GM12801 (cell line): Measurements from ENCODE around the gene SPINK4.

Experiments
- TF ChIP-seq, protein P1 (sequence below): IDR thresholded peaks from one replicate; pipeline ENCODE4 v1.5.1; 2011; ENCODE audit warnings: control low read depth; ENCODE audit not compliant: insufficient read length; ENCODE audit errors: extremely low read depth

SPINK4 gene

DNA sequence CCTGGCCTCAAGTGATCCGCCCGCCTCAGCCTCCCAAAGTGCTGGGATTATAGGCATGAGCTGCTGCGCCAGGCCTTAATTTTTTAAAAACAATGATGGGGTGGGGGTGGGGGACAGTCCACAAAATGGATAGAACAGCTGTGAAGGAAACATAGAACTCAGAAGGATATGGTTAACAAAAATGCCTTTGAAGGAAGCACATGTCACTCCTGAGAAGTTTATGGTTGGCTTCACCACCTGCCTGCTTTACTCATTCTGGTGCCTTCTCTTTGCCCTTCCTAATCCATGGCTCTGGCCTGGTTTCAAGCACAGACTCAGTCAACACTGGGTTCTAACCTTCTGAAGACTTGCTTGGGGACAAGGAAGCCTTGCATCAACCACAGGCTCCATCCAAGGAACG lies 14.2 kb downstream of the SPINK4 start:
- TF ChIP-seq, protein P1, sequence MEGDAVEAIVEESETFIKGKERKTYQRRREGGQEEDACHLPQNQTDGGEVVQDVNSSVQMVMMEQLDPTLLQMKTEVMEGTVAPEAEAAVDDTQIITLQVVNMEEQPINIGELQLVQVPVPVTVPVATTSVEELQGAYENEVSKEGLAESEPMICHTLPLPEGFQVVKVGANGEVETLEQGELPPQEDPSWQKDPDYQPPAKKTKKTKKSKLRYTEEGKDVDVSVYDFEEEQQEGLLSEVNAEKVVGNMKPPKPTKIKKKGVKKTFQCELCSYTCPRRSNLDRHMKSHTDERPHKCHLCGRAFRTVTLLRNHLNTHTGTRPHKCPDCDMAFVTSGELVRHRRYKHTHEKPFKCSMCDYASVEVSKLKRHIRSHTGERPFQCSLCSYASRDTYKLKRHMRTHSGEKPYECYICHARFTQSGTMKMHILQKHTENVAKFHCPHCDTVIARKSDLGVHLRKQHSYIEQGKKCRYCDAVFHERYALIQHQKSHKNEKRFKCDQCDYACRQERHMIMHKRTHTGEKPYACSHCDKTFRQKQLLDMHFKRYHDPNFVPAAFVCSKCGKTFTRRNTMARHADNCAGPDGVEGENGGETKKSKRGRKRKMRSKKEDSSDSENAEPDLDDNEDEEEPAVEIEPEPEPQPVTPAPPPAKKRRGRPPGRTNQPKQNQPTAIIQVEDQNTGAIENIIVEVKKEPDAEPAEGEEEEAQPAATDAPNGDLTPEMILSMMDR: no peak

- TF ChIP-seq, protein P1: no peak
Observed at GRCh38 chr9:33255014-33255413, 15.0 kb downstream of the SPINK4 start.

DNA sequence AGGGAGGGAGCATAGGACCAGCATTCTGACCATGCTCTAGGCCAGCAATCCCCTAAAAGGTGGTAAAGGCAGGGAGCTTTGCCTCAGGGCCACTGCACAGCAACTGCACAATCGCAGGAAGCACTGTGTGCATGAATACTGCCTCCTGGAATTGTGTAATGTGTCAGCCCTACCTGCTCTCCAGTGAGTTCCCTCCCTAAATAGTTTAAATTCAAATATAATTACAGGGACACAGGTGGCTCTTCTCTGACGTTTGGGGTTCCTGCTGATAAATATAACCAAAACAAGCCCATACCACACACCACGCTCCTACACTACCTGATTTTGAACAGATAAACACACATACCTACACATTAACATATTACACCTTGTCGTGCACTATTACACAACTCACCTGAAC lies 15.5 kb downstream of the SPINK4 start:
- TF ChIP-seq, protein P1: no peak

DNA sequence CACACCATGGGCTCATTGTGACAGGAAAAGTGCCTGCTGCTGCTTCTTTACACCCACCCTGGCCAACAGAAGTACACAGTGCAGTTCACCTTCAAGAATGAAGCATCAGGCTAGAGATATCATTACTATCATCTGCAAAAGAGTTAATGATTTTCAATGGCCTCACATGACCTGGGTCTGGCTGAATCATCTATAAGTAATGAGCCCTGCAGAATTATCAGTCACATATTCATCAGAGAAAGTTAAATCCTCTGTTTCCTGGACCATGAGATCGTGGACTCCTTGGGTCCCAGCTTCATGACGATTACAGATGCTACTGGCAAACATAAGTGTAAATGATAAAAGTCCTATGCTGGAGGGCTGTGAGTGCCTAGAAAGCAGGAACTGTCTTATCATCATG lies 16.3 kb downstream of the SPINK4 start:
- TF ChIP-seq, protein P1: no peak

- TF ChIP-seq, protein P1: no peak
Observed at GRCh38 chr9:33257276-33257675, 17.3 kb downstream of the SPINK4 start.

DNA sequence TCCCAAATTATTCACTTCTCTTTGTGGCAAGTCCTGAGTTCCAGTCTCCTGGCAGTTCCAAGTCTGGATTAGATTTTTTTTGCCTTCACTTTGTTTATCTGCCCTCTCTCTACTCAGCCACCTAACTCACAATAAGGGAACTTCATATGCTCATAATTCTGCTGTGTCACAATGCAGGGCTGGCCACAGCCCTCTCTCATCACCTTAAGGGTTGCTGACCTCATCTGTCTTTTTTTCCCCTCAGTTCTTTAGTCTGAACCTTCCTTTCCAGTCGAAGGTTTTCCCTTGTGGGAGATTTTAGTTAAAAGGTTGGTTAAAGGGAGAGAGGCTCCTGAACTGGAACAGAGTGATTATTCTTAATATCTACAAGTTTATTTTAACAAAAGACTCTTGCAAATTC lies 20.4 kb downstream of the SPINK4 start:
- TF ChIP-seq, protein P1: no peak

- TF ChIP-seq, protein P1: no peak
Observed at GRCh38 chr9:33263131-33264002, 23.4 kb downstream of the SPINK4 start.
